ENCODE data around the gene SLC25A21. TPM values are rescaled to one million over a fixed set of nuclear protein-coding genes. Genes with fewer than 3 reads are reported as not detected.

SLC25A21 gene
- total RNA-seq, 1 donor from 2014 or later, result 0.56 TPM

DNA sequence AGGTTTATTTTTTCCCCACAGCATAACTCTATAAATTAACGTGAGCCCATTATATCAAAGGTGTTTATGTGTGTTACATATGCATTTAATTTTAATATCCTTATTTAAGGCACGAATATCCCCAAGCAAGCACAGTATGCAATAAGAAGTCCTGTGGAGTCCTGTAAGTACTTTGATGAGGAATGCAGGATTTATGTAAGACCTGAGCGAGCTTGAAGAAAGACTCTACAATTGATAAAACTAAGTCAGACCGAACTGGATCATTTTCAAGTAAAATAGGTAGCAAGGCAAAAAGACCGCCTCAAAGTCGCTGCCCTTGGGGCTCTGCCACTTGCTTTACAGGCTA is 755 bp downstream of the SLC25A21 start:
- Mint-ChIP-seq H3K9me3 (ENCODE audit: unreplicated experiment) (no peaks in the 10 kb centered on the region), H3K27me3 (ENCODE audit: unreplicated experiment) (peaks cover 17% of the 10 kb centered on the region), H3K4me3 (ENCODE audit: unreplicated experiment) (peak overlapping the region; percentile 88), H3K36me3 (ENCODE audit: unreplicated experiment) (no peaks in the 10 kb centered on the region), H3K27ac (ENCODE audit: unreplicated experiment) (peak overlapping the region; percentile 96), H3K4me1 (ENCODE audit: unreplicated experiment) (peaks cover 13% of the 10 kb centered on the region)
- DNase-seq (ENCODE audit: extremely low spot score, unreplicated experiment), result no peak
- TF ChIP-seq, protein P1, sequence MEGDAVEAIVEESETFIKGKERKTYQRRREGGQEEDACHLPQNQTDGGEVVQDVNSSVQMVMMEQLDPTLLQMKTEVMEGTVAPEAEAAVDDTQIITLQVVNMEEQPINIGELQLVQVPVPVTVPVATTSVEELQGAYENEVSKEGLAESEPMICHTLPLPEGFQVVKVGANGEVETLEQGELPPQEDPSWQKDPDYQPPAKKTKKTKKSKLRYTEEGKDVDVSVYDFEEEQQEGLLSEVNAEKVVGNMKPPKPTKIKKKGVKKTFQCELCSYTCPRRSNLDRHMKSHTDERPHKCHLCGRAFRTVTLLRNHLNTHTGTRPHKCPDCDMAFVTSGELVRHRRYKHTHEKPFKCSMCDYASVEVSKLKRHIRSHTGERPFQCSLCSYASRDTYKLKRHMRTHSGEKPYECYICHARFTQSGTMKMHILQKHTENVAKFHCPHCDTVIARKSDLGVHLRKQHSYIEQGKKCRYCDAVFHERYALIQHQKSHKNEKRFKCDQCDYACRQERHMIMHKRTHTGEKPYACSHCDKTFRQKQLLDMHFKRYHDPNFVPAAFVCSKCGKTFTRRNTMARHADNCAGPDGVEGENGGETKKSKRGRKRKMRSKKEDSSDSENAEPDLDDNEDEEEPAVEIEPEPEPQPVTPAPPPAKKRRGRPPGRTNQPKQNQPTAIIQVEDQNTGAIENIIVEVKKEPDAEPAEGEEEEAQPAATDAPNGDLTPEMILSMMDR (IDR thresholded peaks at IDR 0.05), result no peak

DNA sequence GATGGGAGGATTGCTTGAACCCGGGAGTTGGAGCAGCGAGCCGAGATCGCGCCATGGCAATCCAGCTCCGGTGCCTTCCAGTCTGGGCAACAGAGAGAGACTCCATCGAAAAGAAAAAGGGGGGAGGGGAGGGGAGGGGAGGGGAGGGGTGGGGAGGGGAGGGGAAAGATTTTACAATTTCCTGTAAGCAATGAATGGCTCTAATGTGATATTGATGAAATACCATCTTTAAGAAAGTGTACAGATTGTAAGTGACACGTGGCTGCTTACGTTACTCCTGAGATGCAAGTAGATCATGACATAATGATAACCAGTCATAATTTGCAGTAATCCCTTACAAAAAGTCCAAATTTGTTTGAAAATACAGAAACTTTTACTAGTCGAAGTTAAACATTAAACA is 1.4 kb downstream of the SLC25A21 start:
- H3K4me1 Mint-ChIP-seq (ENCODE audit: unreplicated experiment), result peaks cover 13% of the 10 kb centered on the region
- H3K27me3 Mint-ChIP-seq (ENCODE audit: unreplicated experiment), result peaks cover 19% of the 10 kb centered on the region
- TF ChIP-seq, protein P1 (IDR thresholded peaks at IDR 0.05), result no peak
- H3K27ac Mint-ChIP-seq (ENCODE audit: unreplicated experiment), result no peak overlapping the region
- DNase-seq (ENCODE audit: extremely low spot score, unreplicated experiment), result no peak
- no peaks in the 10 kb centered on the region for H3K36me3 Mint-ChIP-seq (ENCODE audit: unreplicated experiment)
- no peak overlapping the region for H3K4me3 Mint-ChIP-seq (ENCODE audit: unreplicated experiment)
- H3K9me3 Mint-ChIP-seq (ENCODE audit: unreplicated experiment), result no peaks in the 10 kb centered on the region

DNA sequence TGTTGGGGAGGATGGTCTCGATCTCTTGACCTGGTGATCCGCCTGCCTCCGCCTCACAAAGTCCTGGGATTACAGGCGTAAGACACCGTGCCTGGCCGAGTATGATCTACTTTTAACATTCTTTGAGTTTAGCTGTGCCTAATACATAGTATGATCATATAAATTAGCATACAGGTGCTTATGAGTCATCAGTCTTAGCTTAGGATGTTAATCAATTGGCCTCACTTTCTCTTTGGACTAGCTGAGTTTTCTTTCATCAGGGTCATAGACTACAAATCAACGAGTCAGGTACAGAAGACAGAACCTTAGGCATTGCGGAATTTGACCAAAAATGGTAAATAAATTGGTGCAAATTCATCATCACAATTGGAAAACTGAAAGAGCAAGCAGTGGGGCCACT is 2.2 kb downstream of the SLC25A21 start:
- H3K27me3 Mint-ChIP-seq (ENCODE audit: unreplicated experiment), result peaks cover 27% of the 10 kb centered on the region
- TF ChIP-seq, protein P1 (IDR thresholded peaks at IDR 0.05), result no peak
- no peak overlapping the region for H3K4me3 Mint-ChIP-seq (ENCODE audit: unreplicated experiment)

DNA sequence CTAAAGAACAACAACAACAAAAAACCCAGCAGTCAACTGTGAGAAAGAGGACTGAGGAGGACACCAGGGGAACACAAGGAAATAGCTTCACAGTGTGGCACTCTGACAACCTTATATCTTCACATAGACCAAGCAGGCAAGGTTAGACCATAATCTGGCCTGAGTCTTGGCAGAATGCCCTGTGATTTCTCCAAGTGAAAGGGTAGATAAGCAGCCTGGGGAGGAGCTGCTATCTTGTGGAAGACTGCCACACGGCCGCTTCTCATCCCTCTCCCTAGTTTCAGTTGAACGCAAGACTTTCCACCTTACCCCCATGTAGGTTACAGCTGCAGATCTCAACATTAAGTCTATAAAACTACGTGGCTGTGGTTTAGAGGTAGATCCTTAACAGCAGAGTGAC is 3.7 kb downstream of the SLC25A21 start:
- Mint-ChIP-seq H3K4me3 (ENCODE audit: unreplicated experiment) (no peak overlapping the region), H3K9me3 (ENCODE audit: unreplicated experiment) (no peaks in the 10 kb centered on the region), H3K27me3 (ENCODE audit: unreplicated experiment) (peaks cover 38% of the 10 kb centered on the region), H3K27ac (ENCODE audit: unreplicated experiment) (no peak overlapping the region), H3K36me3 (ENCODE audit: unreplicated experiment) (no peaks in the 10 kb centered on the region), H3K4me1 (ENCODE audit: unreplicated experiment) (peaks cover 13% of the 10 kb centered on the region)
- TF ChIP-seq, protein P1 (IDR thresholded peaks at IDR 0.05), result no peak
- DNase-seq (ENCODE audit: extremely low spot score, unreplicated experiment), result no peak

More for the DNA sequence above, 2.2 kb downstream of the SLC25A21 start:
- Mint-ChIP-seq H3K27ac (ENCODE audit: unreplicated experiment) (no peak overlapping the region), H3K36me3 (ENCODE audit: unreplicated experiment) (no peaks in the 10 kb centered on the region), H3K4me1 (ENCODE audit: unreplicated experiment) (peaks cover 13% of the 10 kb centered on the region), H3K9me3 (ENCODE audit: unreplicated experiment) (no peaks in the 10 kb centered on the region)
- DNase-seq (ENCODE audit: extremely low spot score, unreplicated experiment), result no peak

DNA sequence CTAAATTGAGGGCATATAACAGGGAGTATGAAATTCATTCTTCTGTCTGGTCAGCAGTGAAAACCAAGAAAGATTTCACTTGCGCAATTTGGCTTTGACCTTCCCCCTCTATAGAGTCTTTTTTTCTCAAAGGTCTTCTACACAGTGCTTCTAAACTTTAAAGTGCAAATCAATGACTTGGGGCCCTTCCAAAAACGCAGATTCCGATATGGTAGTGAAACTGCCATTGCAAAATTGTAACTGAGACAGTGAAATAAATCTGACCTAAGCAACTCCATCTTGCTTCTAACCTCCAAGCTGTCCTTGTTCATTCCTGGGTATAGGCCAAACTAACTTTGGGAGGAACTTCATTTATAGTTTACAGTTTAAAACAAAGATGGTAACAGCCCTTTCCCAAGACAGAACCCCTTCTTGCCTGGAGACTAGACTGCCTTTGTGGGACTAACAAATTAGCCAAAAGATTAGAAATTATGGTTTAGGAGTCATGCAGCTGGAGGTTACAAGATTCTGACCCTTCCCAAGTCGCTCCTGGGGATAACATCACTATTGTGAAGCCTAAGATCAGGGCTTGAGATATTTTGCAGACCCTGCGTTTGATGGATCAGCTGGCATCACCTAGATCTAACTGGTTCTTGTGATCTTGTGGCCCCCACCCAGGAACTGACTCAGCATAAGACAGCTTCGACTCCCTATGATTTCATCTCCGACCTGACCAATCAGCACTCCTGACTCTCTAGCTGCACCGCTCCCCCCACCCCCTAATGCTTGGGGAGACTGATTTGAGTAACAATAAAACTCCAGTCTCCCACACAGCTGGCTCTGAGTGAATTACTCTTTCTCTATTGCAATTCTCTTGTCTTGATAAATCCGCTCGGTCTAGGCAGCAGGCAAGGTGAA is 5.0 kb downstream of the SLC25A21 start:
- Mint-ChIP-seq H3K4me1 (ENCODE audit: unreplicated experiment) (peaks cover 4% of the 10 kb centered on the region), H3K36me3 (ENCODE audit: unreplicated experiment) (no peaks in the 10 kb centered on the region), H3K27me3 (ENCODE audit: unreplicated experiment) (peaks cover 44% of the 10 kb centered on the region), H3K4me3 (ENCODE audit: unreplicated experiment) (no peak overlapping the region), H3K9me3 (ENCODE audit: unreplicated experiment) (no peaks in the 10 kb centered on the region), H3K27ac (ENCODE audit: unreplicated experiment) (no peak overlapping the region)
- TF ChIP-seq, protein P1 (IDR thresholded peaks at IDR 0.05), result no peak
- no peak for DNase-seq (ENCODE audit: extremely low spot score, unreplicated experiment)
